Hepatic stellate cell (primary cell): ENCODE measurements around the gene APC2.
"Not testable (repeated sequence)": the region's sequence is repeated elsewhere in the genome, so short reads cannot be mapped to it uniquely, and the experiment has no call there.

Source experiments
- DNase-seq: peaks from one replicate; pipeline ENCODE4 v3.0.0; 2011; ENCODE audit warnings: low spot score

Gene APC2

GRCh38 chr19:1495799-1496713, 46.1 kb downstream of the APC2 start:
- no peak for DNase-seq

GRCh38 chr19:1496714-1497577, 47.0 kb downstream of the APC2 start:
- DNase-seq = no peak

GRCh38 chr19:1497578-1498235, 47.8 kb downstream of the APC2 start:
- no peak for DNase-seq

- not testable (repeated sequence) for DNase-seq
Measured at GRCh38 chr19:1499231-1499630, 49.3 kb downstream of the APC2 start.

GRCh38 chr19:1501200-1501595, 51.3 kb downstream of the APC2 start:
- no peak for DNase-seq

GRCh38 chr19:1502433-1503088, 52.6 kb downstream of the APC2 start:
- DNase-seq = no peak

GRCh38 chr19:1503089-1503924, 53.4 kb downstream of the APC2 start:
- DNase-seq = no peak

- DNase-seq = no peak
Measured at GRCh38 chr19:1503925-1504773, 54.2 kb downstream of the APC2 start.

- no peak for DNase-seq
Measured at GRCh38 chr19:1505012-1505411, 55.1 kb downstream of the APC2 start.

- no peak for DNase-seq
Measured at GRCh38 chr19:1505991-1506881, 56.3 kb downstream of the APC2 start.

- DNase-seq = no peak
Measured at GRCh38 chr19:1507192-1507660, 57.3 kb downstream of the APC2 start.

GRCh38 chr19:1507763-1508506, 58.0 kb downstream of the APC2 start:
- peak; percentile 100 for DNase-seq

- DNase-seq = no peak
Measured at GRCh38 chr19:1508507-1508856, 58.6 kb downstream of the APC2 start.

GRCh38 chr19:1509602-1510441, 59.9 kb downstream of the APC2 start:
- no peak for DNase-seq

- DNase-seq = no peak
Measured at GRCh38 chr19:1510442-1510806, 60.5 kb downstream of the APC2 start.

GRCh38 chr19:1510807-1511206, 60.9 kb downstream of the APC2 start:
- DNase-seq = no peak
